HL-60 (cell line): ENCODE data around the gene SYNPO.

Source experiments
- GABPA ChIP-seq: IDR thresholded peaks from 2 replicates; pipeline ENCODE4 v1.6.1; 2012; ENCODE audit warnings: low read depth
- POLR2AphosphoS5 ChIP-seq: IDR thresholded peaks from 2 replicates; pipeline ENCODE4 v1.6.1; 2012; ENCODE audit warnings: low read depth
- SPI1 ChIP-seq: IDR thresholded peaks from 2 replicates; pipeline ENCODE4 v1.6.1; 2012; ENCODE audit warnings: low read depth, mild to moderate bottlenecking, borderline replicate concordance
- TF ChIP-seq, protein P1 (sequence below): IDR thresholded peaks from one replicate; pipeline ENCODE4 v1.5.1; 2011; ENCODE audit warnings: low read length, control low read depth, inconsistent platforms; ENCODE audit not compliant: insufficient read depth

DNA sequence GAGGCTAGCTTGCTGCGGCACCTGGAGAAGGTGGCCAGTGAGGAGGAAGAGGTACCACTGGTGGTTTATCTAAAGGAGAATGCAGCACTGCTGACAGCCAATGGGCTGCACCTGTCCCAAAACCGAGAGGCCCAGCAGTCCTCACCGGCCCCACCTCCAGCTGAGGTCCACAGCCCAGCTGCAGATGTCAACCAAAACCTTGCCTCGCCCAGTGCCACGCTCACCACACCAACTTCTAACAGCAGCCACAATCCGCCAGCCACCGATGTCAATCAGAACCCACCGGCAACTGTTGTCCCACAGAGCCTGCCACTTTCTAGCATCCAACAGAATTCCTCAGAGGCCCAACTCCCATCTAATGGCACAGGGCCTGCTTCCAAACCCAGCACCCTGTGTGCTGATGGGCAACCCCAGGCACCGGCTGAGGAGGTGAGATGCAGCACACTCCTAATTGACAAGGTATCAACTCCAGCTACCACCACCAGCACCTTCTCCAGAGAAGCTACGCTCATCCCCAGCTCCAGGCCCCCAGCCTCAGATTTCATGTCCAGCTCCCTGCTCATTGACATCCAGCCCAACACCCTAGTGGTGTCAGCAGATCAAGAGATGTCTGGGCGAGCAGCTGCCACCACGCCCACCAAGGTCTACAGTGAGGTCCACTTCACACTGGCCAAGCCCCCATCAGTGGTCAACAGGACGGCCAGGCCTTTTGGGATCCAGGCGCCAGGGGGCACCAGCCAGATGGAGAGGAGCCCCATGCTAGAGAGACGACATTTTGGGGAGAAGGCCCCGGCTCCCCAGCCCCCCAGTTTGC is 8.0 kb downstream of the SYNPO start:
- TF ChIP-seq, protein P1, sequence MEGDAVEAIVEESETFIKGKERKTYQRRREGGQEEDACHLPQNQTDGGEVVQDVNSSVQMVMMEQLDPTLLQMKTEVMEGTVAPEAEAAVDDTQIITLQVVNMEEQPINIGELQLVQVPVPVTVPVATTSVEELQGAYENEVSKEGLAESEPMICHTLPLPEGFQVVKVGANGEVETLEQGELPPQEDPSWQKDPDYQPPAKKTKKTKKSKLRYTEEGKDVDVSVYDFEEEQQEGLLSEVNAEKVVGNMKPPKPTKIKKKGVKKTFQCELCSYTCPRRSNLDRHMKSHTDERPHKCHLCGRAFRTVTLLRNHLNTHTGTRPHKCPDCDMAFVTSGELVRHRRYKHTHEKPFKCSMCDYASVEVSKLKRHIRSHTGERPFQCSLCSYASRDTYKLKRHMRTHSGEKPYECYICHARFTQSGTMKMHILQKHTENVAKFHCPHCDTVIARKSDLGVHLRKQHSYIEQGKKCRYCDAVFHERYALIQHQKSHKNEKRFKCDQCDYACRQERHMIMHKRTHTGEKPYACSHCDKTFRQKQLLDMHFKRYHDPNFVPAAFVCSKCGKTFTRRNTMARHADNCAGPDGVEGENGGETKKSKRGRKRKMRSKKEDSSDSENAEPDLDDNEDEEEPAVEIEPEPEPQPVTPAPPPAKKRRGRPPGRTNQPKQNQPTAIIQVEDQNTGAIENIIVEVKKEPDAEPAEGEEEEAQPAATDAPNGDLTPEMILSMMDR: no peak
- TF ChIP-seq GABPA (no peak), POLR2AphosphoS5 (no peak), SPI1 (no peak)
